HG03139 (cell line): Measurements from ENCODE around the gene BRD2.
A peak's percentile ranks its signal among the peaks of the same experiment; 100 is the strongest.

Experiments
- ATAC-seq: cut with Tn5 transposase; IDR thresholded peaks from one replicate; pipeline ENCODE4 v1.9.1; 2021; ENCODE audit not compliant: unreplicated experiment

BRD2 gene

GRCh38 chr6:32971242-32971580 is 2.8 kb downstream of the BRD2 start:
- no peak for ATAC-seq

- peak; percentile 36 for ATAC-seq
Observed at GRCh38 chr6:32971581-32972352, 3.4 kb downstream of the BRD2 start.

- peak; percentile 0 for ATAC-seq
Observed at GRCh38 chr6:32972353-32973143, 4.2 kb downstream of the BRD2 start.

GRCh38 chr6:32973144-32974015 is 5.0 kb downstream of the BRD2 start:
- no peak for ATAC-seq

- ATAC-seq: no peak
Observed at GRCh38 chr6:32974016-32974333, 5.6 kb downstream of the BRD2 start.

- no peak for ATAC-seq
Observed at GRCh38 chr6:32974541-32975308, 6.3 kb downstream of the BRD2 start.

- ATAC-seq: no peak
Observed at GRCh38 chr6:32975886-32976285, 7.5 kb downstream of the BRD2 start.

- ATAC-seq: no peak
Observed at GRCh38 chr6:32976334-32977069, 8.1 kb downstream of the BRD2 start.

GRCh38 chr6:32977272-32977952 is 9.0 kb downstream of the BRD2 start:
- ATAC-seq: no peak

- ATAC-seq: no peak
Observed at GRCh38 chr6:32977953-32978324, 9.5 kb downstream of the BRD2 start.

- no peak for ATAC-seq
Observed at GRCh38 chr6:32979720-32980487, 11.5 kb downstream of the BRD2 start.

- no peak for ATAC-seq
Observed at GRCh38 chr6:32980488-32981038, 12.2 kb downstream of the BRD2 start.

GRCh38 chr6:32982084-32982701 is 13.8 kb downstream of the BRD2 start:
- no peak for ATAC-seq

- no peak for ATAC-seq
Observed at GRCh38 chr6:32982702-32983492, 14.5 kb downstream of the BRD2 start.

- no peak for ATAC-seq
Observed at GRCh38 chr6:32983493-32983848, 15.1 kb downstream of the BRD2 start.

- ATAC-seq: no peak
Observed at GRCh38 chr6:32983964-32984621, 15.7 kb downstream of the BRD2 start.
